GM23338 (cell line): Measurements from ENCODE around the gene HLCS.

Experiments used
- CREB1 ChIP-seq: fragments of 250-450 bp; sonication (Bioruptor Pico); IDR thresholded peaks from 2 replicates; pipeline ENCODE4 v1.5.0; 2020; ENCODE audit warnings: low read depth, mild to moderate bottlenecking, moderate library complexity
- EZH2 ChIP-seq: fragments of 200-600 bp; sonication (generic); IDR thresholded peaks from one replicate; pipeline ENCODE4 v1.8.0; 2017; ENCODE audit warnings: antibody characterized with exemption, mild to moderate bottlenecking, low read depth; ENCODE audit not compliant: unreplicated experiment
- EZH2phosphoT487 ChIP-seq: fragments of 200-600 bp; sonication (generic); IDR thresholded peaks from one replicate; pipeline ENCODE4 v1.8.1; 2018; ENCODE audit warnings: antibody characterized with exemption; ENCODE audit not compliant: unreplicated experiment
- JUNB ChIP-seq: IDR thresholded peaks from one replicate; pipeline ENCODE4 v1.6.1; 2016; ENCODE audit warnings: antibody characterized with exemption; ENCODE audit not compliant: unreplicated experiment
- POLR2AphosphoS5 ChIP-seq: IDR thresholded peaks from 2 replicates; pipeline ENCODE4 v1.6.1; 2016; ENCODE audit warnings: antibody characterized with exemption, low read depth
- STAT1 ChIP-seq: IDR thresholded peaks from one replicate; pipeline ENCODE4 v1.6.1; 2016; ENCODE audit warnings: antibody characterized with exemption; ENCODE audit not compliant: unreplicated experiment
- ZNF114 ChIP-seq: fragments of 250-450 bp; sonication (Bioruptor Pico); IDR thresholded peaks from 2 replicates; pipeline ENCODE4 v1.5.0; 2020; ENCODE audit warnings: mild to moderate bottlenecking, moderate library complexity
- ZNF331 ChIP-seq: fragments of 250-450 bp; sonication (Bioruptor Pico); IDR thresholded peaks from 2 replicates; pipeline ENCODE4 v1.5.0; 2020; ENCODE audit warnings: low read depth, mild to moderate bottlenecking, moderate library complexity
- TF ChIP-seq, protein P1 (sequence below), 2 experiments: fragments of 200-600 bp in 1 of 2; sonication (generic) in 1 of 2; conservative IDR thresholded peaks; 2 replicates each; pipeline versions ENCODE4 v1.5.1 to v1.6.1; 2016 to 2017; ENCODE audit warnings: antibody characterized with exemption in 2 of 2, low read depth in 2 of 2, mild to moderate bottlenecking in 2 of 2, moderate library complexity in 1 of 2
- TF ChIP-seq, protein P2 (sequence below): IDR thresholded peaks from one replicate; pipeline ENCODE4 v1.6.1; 2018; ENCODE audit warnings: antibody characterized with exemption; ENCODE audit not compliant: unreplicated experiment
- TF ChIP-seq, protein P3 (sequence below): IDR thresholded peaks from 2 replicates; pipeline ENCODE4 v1.6.1; 2016; ENCODE audit warnings: antibody characterized with exemption
- TF ChIP-seq, protein P4 (sequence below): fragments of 250-450 bp; sonication (Bioruptor Pico); IDR thresholded peaks from 2 replicates; pipeline ENCODE4 v1.5.0; 2020; ENCODE audit warnings: mild to moderate bottlenecking, moderate library complexity

DNA sequence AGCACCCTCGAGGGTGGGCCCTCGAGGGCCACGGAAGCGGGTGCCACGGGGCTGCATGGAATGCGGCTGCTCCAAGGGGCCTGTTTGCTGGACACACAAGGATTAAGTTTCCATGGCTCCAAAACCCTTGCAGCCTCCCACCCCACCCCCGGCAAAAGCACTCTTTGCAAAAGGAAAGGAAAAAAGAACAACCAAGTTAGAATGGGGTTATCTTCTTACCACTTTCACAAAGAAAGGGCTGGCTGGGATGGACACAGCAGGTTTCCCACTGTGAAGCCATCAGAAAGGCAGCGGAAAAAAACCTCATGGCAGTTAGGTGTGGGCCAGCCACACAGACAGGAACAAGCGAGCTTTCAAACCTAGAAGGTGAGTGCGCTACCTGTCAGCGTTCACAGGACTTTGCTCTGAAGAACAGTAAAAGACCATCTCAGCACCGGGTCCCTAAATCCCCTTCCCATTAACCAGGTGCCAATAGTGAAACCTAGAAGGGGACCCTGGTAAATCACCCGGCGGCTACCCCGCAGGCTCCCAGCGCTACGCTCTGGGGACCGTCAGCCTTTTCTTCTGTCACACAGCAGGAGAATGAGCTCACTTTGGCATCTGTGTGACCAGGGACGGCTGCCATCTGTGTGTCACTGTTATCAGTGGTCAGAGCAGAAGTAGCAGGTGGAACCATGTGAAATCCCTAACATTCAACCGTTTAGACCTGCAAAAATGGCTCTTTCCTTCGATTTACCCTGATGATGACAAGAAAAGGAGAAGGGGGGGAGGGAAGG is 174.6 kb downstream of the HLCS start:
- no peak for TF ChIP-seq EZH2phosphoT487
- TF ChIP-seq, protein P1, sequence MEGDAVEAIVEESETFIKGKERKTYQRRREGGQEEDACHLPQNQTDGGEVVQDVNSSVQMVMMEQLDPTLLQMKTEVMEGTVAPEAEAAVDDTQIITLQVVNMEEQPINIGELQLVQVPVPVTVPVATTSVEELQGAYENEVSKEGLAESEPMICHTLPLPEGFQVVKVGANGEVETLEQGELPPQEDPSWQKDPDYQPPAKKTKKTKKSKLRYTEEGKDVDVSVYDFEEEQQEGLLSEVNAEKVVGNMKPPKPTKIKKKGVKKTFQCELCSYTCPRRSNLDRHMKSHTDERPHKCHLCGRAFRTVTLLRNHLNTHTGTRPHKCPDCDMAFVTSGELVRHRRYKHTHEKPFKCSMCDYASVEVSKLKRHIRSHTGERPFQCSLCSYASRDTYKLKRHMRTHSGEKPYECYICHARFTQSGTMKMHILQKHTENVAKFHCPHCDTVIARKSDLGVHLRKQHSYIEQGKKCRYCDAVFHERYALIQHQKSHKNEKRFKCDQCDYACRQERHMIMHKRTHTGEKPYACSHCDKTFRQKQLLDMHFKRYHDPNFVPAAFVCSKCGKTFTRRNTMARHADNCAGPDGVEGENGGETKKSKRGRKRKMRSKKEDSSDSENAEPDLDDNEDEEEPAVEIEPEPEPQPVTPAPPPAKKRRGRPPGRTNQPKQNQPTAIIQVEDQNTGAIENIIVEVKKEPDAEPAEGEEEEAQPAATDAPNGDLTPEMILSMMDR (conservative IDR thresholded peaks at IDR 0.05; ENCODE audit: low read depth in 2 of 2) = no peak
- no peak for TF ChIP-seq POLR2AphosphoS5
- no peak for TF ChIP-seq EZH2
- TF ChIP-seq, protein P2, sequence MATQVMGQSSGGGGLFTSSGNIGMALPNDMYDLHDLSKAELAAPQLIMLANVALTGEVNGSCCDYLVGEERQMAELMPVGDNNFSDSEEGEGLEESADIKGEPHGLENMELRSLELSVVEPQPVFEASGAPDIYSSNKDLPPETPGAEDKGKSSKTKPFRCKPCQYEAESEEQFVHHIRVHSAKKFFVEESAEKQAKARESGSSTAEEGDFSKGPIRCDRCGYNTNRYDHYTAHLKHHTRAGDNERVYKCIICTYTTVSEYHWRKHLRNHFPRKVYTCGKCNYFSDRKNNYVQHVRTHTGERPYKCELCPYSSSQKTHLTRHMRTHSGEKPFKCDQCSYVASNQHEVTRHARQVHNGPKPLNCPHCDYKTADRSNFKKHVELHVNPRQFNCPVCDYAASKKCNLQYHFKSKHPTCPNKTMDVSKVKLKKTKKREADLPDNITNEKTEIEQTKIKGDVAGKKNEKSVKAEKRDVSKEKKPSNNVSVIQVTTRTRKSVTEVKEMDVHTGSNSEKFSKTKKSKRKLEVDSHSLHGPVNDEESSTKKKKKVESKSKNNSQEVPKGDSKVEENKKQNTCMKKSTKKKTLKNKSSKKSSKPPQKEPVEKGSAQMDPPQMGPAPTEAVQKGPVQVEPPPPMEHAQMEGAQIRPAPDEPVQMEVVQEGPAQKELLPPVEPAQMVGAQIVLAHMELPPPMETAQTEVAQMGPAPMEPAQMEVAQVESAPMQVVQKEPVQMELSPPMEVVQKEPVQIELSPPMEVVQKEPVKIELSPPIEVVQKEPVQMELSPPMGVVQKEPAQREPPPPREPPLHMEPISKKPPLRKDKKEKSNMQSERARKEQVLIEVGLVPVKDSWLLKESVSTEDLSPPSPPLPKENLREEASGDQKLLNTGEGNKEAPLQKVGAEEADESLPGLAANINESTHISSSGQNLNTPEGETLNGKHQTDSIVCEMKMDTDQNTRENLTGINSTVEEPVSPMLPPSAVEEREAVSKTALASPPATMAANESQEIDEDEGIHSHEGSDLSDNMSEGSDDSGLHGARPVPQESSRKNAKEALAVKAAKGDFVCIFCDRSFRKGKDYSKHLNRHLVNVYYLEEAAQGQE = no peak
- no peak for TF ChIP-seq JUNB
- TF ChIP-seq, protein P3, sequence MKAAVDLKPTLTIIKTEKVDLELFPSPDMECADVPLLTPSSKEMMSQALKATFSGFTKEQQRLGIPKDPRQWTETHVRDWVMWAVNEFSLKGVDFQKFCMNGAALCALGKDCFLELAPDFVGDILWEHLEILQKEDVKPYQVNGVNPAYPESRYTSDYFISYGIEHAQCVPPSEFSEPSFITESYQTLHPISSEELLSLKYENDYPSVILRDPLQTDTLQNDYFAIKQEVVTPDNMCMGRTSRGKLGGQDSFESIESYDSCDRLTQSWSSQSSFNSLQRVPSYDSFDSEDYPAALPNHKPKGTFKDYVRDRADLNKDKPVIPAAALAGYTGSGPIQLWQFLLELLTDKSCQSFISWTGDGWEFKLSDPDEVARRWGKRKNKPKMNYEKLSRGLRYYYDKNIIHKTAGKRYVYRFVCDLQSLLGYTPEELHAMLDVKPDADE = no peak
- TF ChIP-seq, protein P4, sequence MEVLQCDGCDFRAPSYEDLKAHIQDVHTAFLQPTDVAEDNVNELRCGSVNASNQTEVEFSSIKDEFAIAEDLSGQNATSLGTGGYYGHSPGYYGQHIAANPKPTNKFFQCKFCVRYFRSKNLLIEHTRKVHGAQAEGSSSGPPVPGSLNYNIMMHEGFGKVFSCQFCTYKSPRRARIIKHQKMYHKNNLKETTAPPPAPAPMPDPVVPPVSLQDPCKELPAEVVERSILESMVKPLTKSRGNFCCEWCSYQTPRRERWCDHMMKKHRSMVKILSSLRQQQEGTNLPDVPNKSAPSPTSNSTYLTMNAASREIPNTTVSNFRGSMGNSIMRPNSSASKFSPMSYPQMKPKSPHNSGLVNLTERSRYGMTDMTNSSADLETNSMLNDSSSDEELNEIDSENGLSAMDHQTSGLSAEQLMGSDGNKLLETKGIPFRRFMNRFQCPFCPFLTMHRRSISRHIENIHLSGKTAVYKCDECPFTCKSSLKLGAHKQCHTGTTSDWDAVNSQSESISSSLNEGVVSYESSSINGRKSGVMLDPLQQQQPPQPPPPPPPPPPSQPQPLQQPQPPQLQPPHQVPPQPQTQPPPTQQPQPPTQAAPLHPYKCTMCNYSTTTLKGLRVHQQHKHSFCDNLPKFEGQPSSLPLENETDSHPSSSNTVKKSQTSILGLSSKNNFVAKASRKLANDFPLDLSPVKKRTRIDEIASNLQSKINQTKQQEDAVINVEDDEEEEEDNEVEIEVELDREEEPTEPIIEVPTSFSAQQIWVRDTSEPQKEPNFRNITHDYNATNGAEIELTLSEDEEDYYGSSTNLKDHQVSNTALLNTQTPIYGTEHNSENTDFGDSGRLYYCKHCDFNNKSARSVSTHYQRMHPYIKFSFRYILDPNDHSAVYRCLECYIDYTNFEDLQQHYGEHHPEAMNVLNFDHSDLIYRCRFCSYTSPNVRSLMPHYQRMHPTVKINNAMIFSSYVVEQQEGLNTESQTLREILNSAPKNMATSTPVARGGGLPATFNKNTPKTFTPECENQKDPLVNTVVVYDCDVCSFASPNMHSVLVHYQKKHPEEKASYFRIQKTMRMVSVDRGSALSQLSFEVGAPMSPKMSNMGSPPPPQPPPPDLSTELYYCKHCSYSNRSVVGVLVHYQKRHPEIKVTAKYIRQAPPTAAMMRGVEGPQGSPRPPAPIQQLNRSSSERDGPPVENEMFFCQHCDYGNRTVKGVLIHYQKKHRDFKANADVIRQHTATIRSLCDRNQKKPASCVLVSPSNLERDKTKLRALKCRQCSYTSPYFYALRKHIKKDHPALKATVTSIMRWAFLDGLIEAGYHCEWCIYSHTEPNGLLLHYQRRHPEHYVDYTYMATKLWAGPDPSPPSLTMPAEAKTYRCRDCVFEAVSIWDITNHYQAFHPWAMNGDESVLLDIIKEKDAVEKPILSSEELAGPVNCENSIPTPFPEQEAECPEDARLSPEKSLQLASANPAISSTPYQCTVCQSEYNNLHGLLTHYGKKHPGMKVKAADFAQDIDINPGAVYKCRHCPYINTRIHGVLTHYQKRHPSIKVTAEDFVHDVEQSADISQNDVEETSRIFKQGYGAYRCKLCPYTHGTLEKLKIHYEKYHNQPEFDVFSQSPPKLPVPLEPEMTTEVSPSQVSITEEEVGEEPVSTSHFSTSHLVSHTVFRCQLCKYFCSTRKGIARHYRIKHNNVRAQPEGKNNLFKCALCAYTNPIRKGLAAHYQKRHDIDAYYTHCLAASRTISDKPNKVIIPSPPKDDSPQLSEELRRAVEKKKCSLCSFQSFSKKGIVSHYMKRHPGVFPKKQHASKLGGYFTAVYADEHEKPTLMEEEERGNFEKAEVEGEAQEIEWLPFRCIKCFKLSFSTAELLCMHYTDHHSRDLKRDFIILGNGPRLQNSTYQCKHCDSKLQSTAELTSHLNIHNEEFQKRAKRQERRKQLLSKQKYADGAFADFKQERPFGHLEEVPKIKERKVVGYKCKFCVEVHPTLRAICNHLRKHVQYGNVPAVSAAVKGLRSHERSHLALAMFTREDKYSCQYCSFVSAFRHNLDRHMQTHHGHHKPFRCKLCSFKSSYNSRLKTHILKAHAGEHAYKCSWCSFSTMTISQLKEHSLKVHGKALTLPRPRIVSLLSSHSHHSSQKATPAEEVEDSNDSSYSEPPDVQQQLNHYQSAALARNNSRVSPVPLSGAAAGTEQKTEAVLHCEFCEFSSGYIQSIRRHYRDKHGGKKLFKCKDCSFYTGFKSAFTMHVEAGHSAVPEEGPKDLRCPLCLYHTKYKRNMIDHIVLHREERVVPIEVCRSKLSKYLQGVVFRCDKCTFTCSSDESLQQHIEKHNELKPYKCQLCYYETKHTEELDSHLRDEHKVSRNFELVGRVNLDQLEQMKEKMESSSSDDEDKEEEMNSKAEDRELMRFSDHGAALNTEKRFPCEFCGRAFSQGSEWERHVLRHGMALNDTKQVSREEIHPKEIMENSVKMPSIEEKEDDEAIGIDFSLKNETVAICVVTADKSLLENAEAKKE (CRISPR knock-in tag) = no peak
- no peak for TF ChIP-seq CREB1 (CRISPR knock-in tag)
- no peak for TF ChIP-seq ZNF114 (CRISPR knock-in tag)
- no peak for TF ChIP-seq ZNF331
- no peak for TF ChIP-seq STAT1
